Measurements from ENCODE around the gene EPC2. TPM values are rescaled to one million over a fixed set of nuclear protein-coding genes. Genes with fewer than 3 reads are reported as not detected.

EPC2 gene
- polyA plus RNA-seq, 1 of the 3 experiments (the other 2 are of a cell fraction) = 8.8 TPM

DNA sequence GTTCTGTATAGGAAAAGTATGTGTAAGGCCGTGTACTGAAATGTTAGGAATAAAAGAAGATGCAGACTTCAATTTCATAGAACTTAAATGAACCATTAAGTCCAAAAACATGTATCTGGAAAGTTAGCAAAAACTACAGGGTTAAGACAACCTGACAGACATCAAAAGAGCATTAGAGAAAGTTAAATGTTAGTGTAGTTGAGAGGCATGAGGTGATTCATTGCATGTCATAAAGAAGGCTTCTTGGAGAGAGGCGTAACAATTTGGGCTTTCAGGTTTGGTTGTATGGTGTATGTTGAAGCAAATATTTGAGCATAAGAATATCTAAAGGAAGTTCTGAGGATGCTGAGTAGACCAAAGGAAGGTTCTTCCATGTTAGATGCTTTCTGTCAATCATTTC lies 6.3 kb downstream of the EPC2 start:
- H3K9me3 ChIP-seq = no peaks in the 10 kb centered on the region
- 95% methylated on average over 2 of the region's 2 CpGs for WGBS (ENCODE audit: low lambda C conversion rate)
- H3F3A ChIP-seq (replicated peaks; ENCODE audit: insufficient read depth) = peaks cover 4% of the 10 kb centered on the region
- H2AFZ ChIP-seq (ENCODE audit: low read depth) = no peak overlapping the region
- no peaks in the 10 kb centered on the region for H3K9me2 ChIP-seq
- H3K9ac ChIP-seq = no peak overlapping the region
- H3K36me3 ChIP-seq (replicated peaks in 1 of 2; ENCODE audit: control insufficient read depth in 1 of 2, insufficient read depth in 2 of 2, low read length in 1 of 2) = no peaks in the 10 kb centered on the region
- no peak for DNase-seq
- H3K79me2 ChIP-seq (ENCODE audit: insufficient read depth) = peaks cover 100% of the 10 kb centered on the region
- H3K27ac ChIP-seq (ENCODE audit: low read depth in 2 of 2, low read length in 1 of 2) = no peak overlapping the region
- H3K4me3 ChIP-seq (ENCODE audit: low read depth in 2 of 2, low read length in 1 of 2) = no peak overlapping the region
- POLR2A ChIA-PET = no interaction called here
- CTCF ChIA-PET = no interaction called here
- TF ChIP-seq USF2 (IDR thresholded peaks at IDR 0.05; ENCODE audit: borderline replicate concordance, low read depth, low read length) (no peak), RFX5 (IDR thresholded peaks at IDR 0.05; ENCODE audit: low read length) (no peak), TCF12 (IDR thresholded peaks at IDR 0.05) (no peak)
- H3K4me2 ChIP-seq = no peak overlapping the region
- peaks cover 0 to 2% of the 10 kb centered on the region in 2 experiments; a peak in 1 of 4 replicates for H3K4me1 ChIP-seq (ENCODE audit: control insufficient read depth in 1 of 2, insufficient read depth in 2 of 2, low read depth in 1 of 2, low read length in 1 of 2)
- no peaks in the 10 kb centered on the region for H3K27me3 ChIP-seq (ENCODE audit: insufficient read depth)
- H4K20me1 ChIP-seq (ENCODE audit: insufficient read depth) = peaks cover 100% of the 10 kb centered on the region

DNA sequence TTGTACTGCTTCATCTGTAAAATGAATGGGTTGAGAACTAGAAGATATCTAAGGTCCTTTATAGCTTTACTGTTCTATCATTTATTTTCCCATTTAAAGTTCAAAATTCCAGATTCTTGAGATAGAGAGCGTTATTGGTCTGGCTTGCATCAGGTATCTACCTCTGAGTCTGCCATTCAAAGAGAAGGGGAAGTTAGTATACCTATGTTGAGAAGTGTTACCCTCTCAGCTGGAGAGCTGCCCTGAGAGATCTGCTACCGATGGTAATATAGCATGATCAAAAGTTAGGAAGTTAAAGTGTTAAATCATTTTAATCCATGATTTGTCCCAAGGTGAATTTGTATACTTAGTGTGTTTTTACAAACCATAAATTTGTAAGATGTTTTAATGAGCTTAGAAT lies 7.4 kb downstream of the EPC2 start:
- H3K4me1 ChIP-seq (ENCODE audit: control insufficient read depth in 1 of 2, insufficient read depth in 2 of 2, low read depth in 1 of 2, low read length in 1 of 2) = no peaks in the 10 kb centered on the region; a peak in 1 of 4 replicates
- no peak overlapping the region for H2AFZ ChIP-seq (ENCODE audit: low read depth)
- TF ChIP-seq TCF12 (IDR thresholded peaks at IDR 0.05) (no peak), RAD21 (IDR thresholded peaks at IDR 0.05; ENCODE audit: low read length) (no peak), EZH2phosphoT487 (IDR thresholded peaks at IDR 0.05; ENCODE audit: borderline replicate concordance, low read depth) (no peak), RCOR1 (IDR thresholded peaks at IDR 0.05; ENCODE audit: low read length) (no peak), POLR2AphosphoS5 (IDR thresholded peaks at IDR 0.05; ENCODE audit: low read depth, low read length) (no peak), NRF1 (IDR thresholded peaks at IDR 0.05; ENCODE audit: low read depth, low read length) (no peak), SMC3 (IDR thresholded peaks at IDR 0.05; ENCODE audit: low read depth, low read length) (no peak), MEF2A (IDR thresholded peaks at IDR 0.05; ENCODE audit: borderline replicate concordance, low read depth) (no peak), USF2 (IDR thresholded peaks at IDR 0.05; ENCODE audit: borderline replicate concordance, low read depth, low read length) (no peak), IRF3 (IDR thresholded peaks at IDR 0.05; ENCODE audit: low read depth, low read length) (no peak), FOSL2 (IDR thresholded peaks at IDR 0.05; ENCODE audit: borderline replicate concordance, low read depth) (no peak), YY1 (IDR thresholded peaks at IDR 0.05; ENCODE audit: low read depth) (no peak), FOXJ3 (CRISPR knock-in tag; IDR thresholded peaks at IDR 0.05) (no peak), FOXM1 (IDR thresholded peaks at IDR 0.05; ENCODE audit: low read depth) (no peak), GATA2 (CRISPR knock-in tag; IDR thresholded peaks at IDR 0.05) (no peak), RXRA (IDR thresholded peaks at IDR 0.05; ENCODE audit: borderline replicate concordance, low read depth) (no peak)
- TF ChIP-seq, protein P1, sequence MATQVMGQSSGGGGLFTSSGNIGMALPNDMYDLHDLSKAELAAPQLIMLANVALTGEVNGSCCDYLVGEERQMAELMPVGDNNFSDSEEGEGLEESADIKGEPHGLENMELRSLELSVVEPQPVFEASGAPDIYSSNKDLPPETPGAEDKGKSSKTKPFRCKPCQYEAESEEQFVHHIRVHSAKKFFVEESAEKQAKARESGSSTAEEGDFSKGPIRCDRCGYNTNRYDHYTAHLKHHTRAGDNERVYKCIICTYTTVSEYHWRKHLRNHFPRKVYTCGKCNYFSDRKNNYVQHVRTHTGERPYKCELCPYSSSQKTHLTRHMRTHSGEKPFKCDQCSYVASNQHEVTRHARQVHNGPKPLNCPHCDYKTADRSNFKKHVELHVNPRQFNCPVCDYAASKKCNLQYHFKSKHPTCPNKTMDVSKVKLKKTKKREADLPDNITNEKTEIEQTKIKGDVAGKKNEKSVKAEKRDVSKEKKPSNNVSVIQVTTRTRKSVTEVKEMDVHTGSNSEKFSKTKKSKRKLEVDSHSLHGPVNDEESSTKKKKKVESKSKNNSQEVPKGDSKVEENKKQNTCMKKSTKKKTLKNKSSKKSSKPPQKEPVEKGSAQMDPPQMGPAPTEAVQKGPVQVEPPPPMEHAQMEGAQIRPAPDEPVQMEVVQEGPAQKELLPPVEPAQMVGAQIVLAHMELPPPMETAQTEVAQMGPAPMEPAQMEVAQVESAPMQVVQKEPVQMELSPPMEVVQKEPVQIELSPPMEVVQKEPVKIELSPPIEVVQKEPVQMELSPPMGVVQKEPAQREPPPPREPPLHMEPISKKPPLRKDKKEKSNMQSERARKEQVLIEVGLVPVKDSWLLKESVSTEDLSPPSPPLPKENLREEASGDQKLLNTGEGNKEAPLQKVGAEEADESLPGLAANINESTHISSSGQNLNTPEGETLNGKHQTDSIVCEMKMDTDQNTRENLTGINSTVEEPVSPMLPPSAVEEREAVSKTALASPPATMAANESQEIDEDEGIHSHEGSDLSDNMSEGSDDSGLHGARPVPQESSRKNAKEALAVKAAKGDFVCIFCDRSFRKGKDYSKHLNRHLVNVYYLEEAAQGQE (IDR thresholded peaks at IDR 0.05; ENCODE audit: low read depth, low read length) = no peak
- TF ChIP-seq, protein P2, sequence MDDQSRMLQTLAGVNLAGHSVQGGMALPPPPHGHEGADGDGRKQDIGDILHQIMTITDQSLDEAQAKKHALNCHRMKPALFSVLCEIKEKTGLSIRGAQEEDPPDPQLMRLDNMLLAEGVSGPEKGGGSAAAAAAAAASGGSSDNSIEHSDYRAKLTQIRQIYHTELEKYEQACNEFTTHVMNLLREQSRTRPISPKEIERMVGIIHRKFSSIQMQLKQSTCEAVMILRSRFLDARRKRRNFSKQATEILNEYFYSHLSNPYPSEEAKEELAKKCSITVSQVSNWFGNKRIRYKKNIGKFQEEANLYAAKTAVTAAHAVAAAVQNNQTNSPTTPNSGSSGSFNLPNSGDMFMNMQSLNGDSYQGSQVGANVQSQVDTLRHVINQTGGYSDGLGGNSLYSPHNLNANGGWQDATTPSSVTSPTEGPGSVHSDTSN (IDR thresholded peaks at IDR 0.05) = no peak
- WGBS (ENCODE audit: low lambda C conversion rate) = 97% methylated on average over 2 of the region's 2 CpGs
- ChIA-PET CTCF (interaction anchor here (1.3 kb wide), 1 partner anchor 11 kb away, joined by 5 read pairs; no protein-coding TSS in a partner anchor), POLR2A (no interaction called here)
- no peak overlapping the region for H3K27ac ChIP-seq (ENCODE audit: low read depth in 2 of 2, low read length in 1 of 2)
- H3K9me3 ChIP-seq = no peaks in the 10 kb centered on the region
- peaks cover 100% of the 10 kb centered on the region for H3K79me2 ChIP-seq (ENCODE audit: insufficient read depth)
- H3K4me2 ChIP-seq = no peak overlapping the region
- no peaks in the 10 kb centered on the region for H3K36me3 ChIP-seq (replicated peaks in 1 of 2; ENCODE audit: control insufficient read depth in 1 of 2, insufficient read depth in 2 of 2, low read length in 1 of 2)
- peaks cover 100% of the 10 kb centered on the region for H4K20me1 ChIP-seq (ENCODE audit: insufficient read depth)
- H3K9me2 ChIP-seq = no peaks in the 10 kb centered on the region
- no peaks in the 10 kb centered on the region for H3K27me3 ChIP-seq (ENCODE audit: insufficient read depth)
- DNase-seq = no peak
- no peak overlapping the region for H3K9ac ChIP-seq
- H3F3A ChIP-seq (replicated peaks; ENCODE audit: insufficient read depth) = no peaks in the 10 kb centered on the region
- no peak overlapping the region for H3K4me3 ChIP-seq (ENCODE audit: low read depth in 2 of 2, low read length in 1 of 2)
